NCI-H524 (cell line): ENCODE measurements around the gene SLC6A4.
"Not testable (repeated sequence)": the region's sequence is repeated elsewhere in the genome, so short reads cannot be mapped to it uniquely, and the experiment has no call there.

Experiments
- DNase-seq, 2 experiments: peaks; one replicate each; lab custom pipeline; 2025; lab: John Stamatoyannopoulos, UW

SLC6A4 gene

DNA sequence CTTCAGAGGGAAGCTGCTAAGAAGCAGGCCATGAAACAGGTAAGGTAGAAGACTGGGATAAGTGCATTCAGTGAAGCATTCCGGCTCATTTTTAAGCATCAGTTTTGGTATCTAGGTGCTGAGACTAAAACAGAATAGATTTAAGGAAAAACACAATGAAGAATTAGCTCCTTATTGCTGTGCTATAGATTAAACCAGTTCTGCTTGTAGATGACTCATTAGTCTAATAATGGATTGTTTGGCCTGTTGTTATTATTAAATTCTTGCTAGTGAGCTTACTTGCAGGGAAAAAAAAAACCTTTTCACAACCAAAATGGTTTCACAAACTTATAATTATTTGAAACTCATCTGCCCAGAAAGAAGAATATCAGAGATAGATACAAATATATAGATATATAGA, 62.9 kb downstream of the SLC6A4 start:
- no peak for DNase-seq

DNA sequence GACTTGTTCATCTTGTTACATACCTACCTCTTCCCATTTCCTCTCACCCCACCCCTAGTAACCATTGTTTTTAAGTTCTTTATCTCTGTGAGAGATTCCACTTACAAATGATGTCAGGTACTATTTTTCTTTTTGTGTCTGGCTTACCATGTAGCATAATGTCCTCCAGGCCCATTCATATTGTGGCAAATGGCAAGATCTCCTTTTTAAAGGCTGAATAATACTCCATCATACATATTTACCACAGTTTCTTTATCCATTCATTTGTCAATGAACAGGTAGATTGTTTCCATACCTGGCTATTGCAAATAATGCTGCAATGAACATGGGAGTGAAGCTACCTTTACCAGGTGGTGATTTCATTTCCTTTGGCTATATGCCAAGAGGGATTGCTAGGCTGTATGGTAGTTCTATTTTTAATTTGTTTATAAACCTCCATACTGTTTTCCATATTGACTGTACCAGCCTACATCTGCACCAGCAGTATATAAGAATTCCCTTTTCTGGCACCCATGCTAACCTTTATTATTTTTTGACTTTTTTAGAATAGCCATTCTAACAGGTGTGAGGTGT, 65.0 kb downstream of the SLC6A4 start:
- no peak for DNase-seq

DNA sequence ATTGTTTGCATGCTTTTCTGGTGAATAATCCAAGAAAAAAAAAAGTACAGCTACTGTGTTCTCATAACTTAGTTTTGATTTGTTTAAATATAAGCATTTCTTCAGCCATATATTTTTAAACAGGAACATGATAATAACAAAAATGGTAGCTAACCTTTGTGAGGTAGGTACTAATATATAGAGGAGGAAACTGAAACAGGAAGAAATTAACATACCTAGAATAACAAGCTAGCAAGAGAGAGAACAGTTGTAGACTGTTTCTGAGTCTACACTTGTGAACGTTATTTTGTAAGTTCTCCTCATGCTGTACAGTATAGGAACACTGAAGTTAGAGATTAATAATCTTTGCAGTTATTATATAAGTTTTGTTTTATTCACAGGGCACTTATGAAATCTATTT, 69.5 kb downstream of the SLC6A4 start:
- DNase-seq, result no peak

DNA sequence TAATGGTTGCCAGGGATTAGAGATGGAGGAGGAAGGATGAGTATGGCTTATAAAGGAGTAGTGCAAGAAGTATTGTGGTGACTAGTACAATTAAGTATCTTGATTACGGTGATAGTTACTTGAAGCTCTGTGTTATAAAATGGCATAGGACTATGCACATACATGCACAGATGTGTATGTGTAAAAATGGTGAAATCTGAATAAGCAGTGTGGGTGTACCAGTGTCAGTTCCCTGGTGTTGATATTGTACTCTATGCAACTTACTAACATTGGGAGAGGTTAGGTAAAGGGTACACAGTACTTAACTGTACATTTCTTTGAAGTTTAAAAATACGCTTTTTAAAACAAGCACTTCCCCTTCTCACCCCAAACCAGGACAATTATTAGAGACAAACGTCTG, 70.3 kb downstream of the SLC6A4 start:
- DNase-seq, result no peak

DNA sequence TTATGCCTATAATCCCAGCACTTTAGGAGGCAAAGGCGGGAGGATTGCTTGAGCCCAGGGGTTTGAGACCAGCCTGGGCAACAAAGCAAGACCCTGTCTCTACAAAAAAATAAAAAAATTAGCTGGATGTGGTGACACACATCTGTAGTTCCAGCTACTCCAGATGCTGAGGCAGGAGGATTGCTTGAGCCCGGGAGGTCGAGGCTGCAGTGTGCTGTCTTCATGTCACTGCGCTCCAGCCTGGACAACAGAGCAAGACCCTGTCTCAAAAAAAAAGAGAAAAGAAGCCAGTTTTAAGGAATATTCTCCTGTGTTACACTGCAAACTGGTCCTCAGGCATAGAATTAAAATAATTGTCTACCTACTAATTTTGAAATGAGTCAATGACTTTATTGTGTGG, 71.0 kb downstream of the SLC6A4 start:
- no peak for DNase-seq

DNA sequence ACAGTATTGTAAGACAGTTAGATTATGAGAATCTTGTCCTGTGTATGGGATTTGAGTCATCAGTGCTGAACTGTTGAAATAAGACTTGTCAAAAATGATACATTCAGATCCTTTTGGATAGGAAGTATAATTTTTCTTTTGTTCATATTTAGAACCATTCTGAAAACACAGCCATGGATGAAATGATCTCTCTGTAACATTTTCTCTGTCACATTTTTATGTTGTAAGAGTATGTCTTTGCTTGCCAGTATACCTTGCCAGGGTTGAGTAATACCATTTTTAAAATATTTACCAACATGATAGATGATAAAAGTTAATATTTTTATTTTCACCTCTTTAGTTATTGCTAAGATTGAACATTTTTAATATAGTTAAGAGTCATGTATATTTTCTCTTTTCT, 73.9 kb downstream of the SLC6A4 start:
- DNase-seq, result no peak

DNA sequence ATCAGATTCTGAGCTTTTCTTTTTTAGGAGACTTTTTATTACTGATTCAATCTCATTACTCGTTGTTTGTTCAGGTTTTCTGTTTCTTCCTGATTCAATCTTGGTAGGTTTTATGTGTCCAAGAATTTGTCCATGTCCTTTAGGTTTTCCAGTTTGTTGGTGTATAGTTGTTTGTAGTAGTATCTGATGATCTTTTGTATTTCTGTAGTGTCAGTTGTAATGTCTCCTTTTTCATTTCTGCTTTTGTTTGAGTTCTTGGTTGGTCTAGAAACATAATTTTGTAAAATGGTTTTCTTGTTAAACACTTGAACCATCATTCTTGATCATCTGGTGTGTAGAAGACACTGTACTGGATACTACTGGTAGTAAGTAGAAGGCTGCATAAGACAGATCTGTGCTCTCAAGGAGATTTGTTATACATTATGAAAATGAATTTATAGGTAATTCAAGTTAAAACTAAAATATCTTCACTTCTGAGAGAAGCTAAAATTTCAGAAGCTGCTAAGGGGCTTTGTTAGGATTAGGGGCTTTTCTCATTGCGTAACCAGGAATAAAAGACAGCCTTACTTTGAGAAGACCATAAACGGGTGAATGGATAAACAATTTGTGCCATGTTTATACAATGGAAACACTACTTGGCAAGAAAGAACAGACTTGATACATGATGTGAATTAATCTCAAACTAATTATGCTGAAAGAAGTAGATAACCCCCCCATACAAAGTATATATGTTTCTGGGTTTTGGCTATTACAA, 74.9 kb downstream of the SLC6A4 start:
- DNase-seq, result no peak

DNA sequence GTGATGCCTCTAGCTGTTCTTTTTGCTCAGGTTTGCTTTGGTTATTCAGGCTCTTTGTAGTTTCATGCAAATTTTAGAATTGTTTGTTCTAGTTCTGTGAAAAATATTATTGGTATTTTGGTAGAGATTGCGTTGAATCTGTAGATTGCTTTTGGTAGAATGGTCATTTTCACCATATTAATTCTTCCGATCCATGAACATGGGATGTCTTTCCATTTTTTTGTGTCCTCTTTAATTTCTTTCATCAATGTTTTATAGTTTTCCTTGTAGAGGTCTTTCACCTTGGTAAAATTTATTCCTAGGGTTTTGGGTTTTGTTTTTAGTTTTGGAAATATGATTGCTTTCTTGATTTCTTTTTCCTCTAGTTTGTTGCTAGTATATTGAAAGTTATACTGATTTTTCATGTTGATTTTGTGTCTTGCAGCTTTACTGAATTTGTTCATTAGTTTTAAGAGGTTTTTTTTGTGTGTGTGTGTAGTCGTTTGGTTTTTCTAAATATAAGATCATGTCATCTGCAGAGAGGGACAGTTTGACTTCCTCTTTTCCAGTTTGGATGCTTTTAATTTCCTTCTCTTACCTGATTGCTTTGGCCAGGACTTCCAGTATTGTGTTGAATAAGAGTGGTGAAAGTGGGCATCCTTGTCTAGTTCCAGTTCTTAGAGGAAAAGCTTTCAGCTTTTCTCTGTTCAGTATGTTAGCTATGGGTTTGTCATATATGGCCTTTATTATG, 76.4 kb downstream of the SLC6A4 start:
- no peak for DNase-seq

DNA sequence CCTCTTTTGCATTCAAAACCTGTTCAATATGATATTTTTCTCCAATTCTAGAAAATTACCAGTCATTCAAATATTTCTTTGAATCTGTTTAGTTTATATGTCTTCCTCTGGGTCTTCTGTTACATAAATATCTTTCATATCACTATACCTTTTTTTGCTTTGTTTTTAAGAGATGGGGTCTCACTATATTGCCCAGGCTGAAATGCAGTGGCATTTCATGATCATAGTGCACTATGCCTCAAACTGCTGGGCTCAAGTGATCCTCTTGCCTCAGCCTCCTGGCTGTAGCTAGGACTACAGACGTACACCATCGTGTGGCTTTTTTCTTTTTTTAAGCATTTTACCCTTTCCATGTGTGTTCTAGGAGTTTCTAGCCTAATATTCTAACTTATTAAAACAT, 80.1 kb downstream of the SLC6A4 start:
- DNase-seq, result no peak

DNA sequence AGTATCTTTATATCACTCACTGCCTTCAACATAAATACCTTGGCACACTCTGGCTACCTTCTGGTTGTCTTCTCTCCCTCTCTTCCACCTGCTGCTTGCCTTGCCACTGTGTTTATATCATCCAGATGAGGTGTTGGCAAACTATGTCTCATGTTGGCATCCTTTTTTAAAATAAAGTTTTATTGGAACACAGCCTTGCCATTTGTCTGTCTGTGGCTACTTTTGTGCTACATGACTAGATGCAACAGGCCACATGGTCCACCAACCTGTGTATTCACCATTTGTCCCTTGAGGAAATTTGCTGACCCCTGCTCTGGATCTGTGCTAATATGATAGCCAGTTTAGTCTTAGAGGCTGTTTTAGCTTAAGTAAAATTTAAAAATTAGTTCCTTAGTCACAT, 82.0 kb downstream of the SLC6A4 start:
- DNase-seq, result no peak

DNA sequence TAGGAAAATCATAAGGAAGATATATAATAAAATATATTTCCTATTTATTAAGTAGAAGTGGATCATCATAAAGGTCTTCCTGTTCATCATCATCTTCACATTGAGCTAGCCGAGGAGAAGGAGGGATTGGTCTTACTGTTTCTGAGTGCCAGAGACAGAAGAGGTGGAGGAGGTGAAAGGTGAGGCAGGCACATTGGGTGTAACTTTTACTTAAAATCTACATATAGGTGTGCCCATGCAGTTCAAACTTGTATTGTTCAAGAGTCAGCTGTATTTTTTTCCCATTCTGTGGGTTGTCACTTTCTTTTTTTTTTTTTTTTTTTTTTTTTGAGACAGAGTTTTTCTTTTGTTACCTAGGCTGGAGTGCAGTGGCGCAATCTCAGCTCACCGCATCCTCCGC, 84.0 kb downstream of the SLC6A4 start:
- DNase-seq, result no peak

DNA sequence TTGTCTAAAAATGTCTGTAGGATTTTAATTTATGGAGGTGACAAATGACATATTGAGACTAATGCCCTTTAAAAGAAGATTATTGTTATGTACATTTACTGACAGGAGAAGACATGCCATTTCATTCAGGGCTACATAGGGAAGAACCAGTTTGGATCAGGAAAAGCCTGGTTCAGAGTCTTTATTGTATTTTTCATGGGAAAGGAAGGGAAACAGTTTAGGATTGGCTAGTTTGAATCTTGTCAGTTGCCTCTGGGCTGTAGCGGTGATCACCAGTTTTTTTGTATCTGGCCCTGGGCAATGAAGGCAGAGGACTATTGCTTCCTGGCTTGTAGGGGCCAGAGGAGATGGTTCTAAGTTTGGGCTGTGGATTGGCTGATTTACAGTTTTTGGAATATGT, 87.1 kb downstream of the SLC6A4 start:
- no peak for DNase-seq

DNA sequence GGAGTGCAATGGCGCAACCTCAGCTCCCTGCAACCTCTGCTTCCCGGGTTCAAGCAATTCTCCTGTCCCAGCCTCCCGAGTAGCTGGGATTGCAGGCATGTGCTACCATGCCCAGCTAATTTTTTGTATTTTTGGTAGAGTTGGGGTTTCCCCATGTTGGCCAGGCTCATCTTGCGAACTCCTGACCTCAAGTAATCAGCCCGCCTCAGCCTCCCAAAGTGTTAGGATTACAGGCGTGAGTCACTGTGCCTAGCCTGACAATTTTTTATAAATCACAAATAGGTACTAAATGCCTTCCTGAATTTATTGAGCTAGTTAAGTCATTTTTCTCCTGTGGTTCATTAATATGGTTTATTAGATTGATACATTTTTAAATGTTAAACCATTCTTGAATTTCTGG, 87.6 kb downstream of the SLC6A4 start:
- DNase-seq, result not testable (repeated sequence)
